Measurements from ENCODE around the gene CRCP. TPM values are rescaled to one million over a fixed set of nuclear protein-coding genes. Genes with fewer than 3 reads are reported as not detected.

Gene CRCP
- total RNA-seq, 2 experiments from 2014 or later, result 24.5 to 27.2 TPM

DNA sequence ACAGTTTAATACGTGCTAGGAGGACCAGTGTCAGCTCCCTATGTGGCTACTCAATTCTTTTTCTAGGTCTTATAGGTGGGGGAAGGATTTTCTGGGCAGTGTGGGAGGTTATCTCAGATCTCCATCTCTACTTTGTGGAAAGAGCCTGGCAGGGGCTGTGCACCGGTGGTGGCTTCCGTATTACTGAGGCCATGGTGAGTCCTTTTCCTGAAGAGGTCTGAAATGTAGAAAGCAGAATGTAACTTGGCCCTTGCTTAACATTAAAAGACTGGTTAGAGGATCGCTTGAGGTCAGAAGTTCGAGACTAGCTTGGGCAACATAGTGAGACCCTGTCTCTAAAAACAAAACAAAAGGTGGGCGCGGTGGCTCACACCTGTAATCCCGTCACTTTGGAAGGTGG is 87.8 kb downstream of the CRCP start:
- Mint-ChIP-seq H3K27me3 (peaks cover 20% of the 10 kb centered on the region), H3K4me1 (peaks cover 27% of the 10 kb centered on the region), H3K36me3 (ENCODE audit: low read depth) (no peaks in the 10 kb centered on the region), H3K4me3 (no peak overlapping the region), H3K27ac (no peak overlapping the region), H3K9me3 (ENCODE audit: low read depth) (no peaks in the 10 kb centered on the region)
- intact Hi-C loops (cut with DNase I, micrococcal nuclease), result no loop called here
- ATAC-seq (no peak), DNase-seq (no peak)
- CTCF ChIA-PET, result no interaction called here
- POLR2A ChIA-PET, result no interaction called here

Other genes starting within 250 kb of the CRCP start
- gene VKORC1L1, start 241.8 kb upstream of the CRCP start, total RNA-seq, result 10 to 100 TPM; 16.5 to 17.6 TPM
- 10 to 100 TPM; 41.8 to 43.2 TPM for gene GUSB, start 132.6 kb upstream of the CRCP start, total RNA-seq
- 10 to 100 TPM; 12.7 to 18.5 TPM for gene ASL, start 39.0 kb upstream of the CRCP start, total RNA-seq
- 1 to 10 TPM; 1.0 to 1.1 TPM for gene TPST1, start 90.5 kb downstream of the CRCP start, total RNA-seq

Data from activated CD4-positive, alpha-beta T cell treated with anti-CD3 and anti-CD28 coated beads for 36 hours (primary cell).